LNCaP clone FGC (cell line): Measurements from ENCODE around the gene RAD23B.

ENCODE experiments used
- DNase-seq: peaks from one replicate; pipeline ENCODE4 v3.0.0-alpha.2; 2011; ENCODE audit warnings: low read depth
- H3K4me3 ChIP-seq: 2 replicates; pipeline ENCODE4 v1.5.1; 2011; ENCODE audit warnings: mild to moderate bottlenecking, low read depth, low read length, control low read depth
- CTCF ChIP-seq: IDR thresholded peaks from 2 replicates; pipeline ENCODE4 v1.5.1; 2012; ENCODE audit warnings: mild to moderate bottlenecking; ENCODE audit not compliant: control insufficient read depth, insufficient read depth; ENCODE audit errors: extremely low read depth

RAD23B gene

GRCh38 chr9:107316795-107317661 is 33.9 kb downstream of the RAD23B start:
- DNase-seq, result no peak
- no peak overlapping the region for H3K4me3 ChIP-seq
- no peak for TF ChIP-seq CTCF

GRCh38 chr9:107322643-107323042 is 39.6 kb downstream of the RAD23B start:
- no peak overlapping the region for H3K4me3 ChIP-seq
- no peak for TF ChIP-seq CTCF
- no peak for DNase-seq

- no peak overlapping the region for H3K4me3 ChIP-seq
- TF ChIP-seq CTCF, result no peak
- DNase-seq, result no peak
Measured at GRCh38 chr9:107323836-107324585, 40.9 kb downstream of the RAD23B start.

GRCh38 chr9:107325842-107326241 is 42.8 kb downstream of the RAD23B start:
- H3K4me3 ChIP-seq, result no peak overlapping the region
- DNase-seq, result no peak
- no peak for TF ChIP-seq CTCF

GRCh38 chr9:107328510-107328909 is 45.4 kb downstream of the RAD23B start:
- TF ChIP-seq CTCF, result no peak
- DNase-seq, result no peak
- no peak overlapping the region for H3K4me3 ChIP-seq

- no peak overlapping the region for H3K4me3 ChIP-seq
- DNase-seq, result no peak
- no peak for TF ChIP-seq CTCF
Measured at GRCh38 chr9:107330420-107330819, 47.3 kb downstream of the RAD23B start.
